H1 (cell line): Measurements from ENCODE around the gene THAP5. TPM values are rescaled to one million over a fixed set of nuclear protein-coding genes. Genes with fewer than 3 reads are reported as not detected.

Experiments used
- CTCF ChIA-PET: fragments of 300-600 bp; sonication (Branson Sonifier 250); formaldehyde crosslinking; loops from one replicate; lab custom pipeline; 2021; ENCODE audit not compliant: partially characterized antibody; lab: Charles Lee
- POLR2A ChIA-PET: fragments of 300-600 bp; sonication (Branson Sonifier 250); formaldehyde crosslinking; loops from one replicate; lab custom pipeline; 2021; ENCODE audit warnings: inconsistent platforms; ENCODE audit not compliant: partially characterized antibody; lab: Charles Lee
- DNase-seq, 2 experiments: peaks; one replicate each; pipeline versions ENCODE4 v3.0.0 to v3.0.0-alpha.2; 2010 to 2022; ENCODE audit warnings: low spot score in 2 of 2, low read depth in 1 of 2, mixed read lengths in 1 of 2
- FAIRE-seq: peaks from 2 replicates; lab custom pipeline; 2011; peaks lifted over from hg19 to GRCh38; lab: Jason Lieb, UNC
- H2AFZ ChIP-seq: 2 replicates; pipeline ENCODE4 v1.8.1; 2012; ENCODE audit warnings: low read length, inconsistent platforms
- H2AK5ac ChIP-seq: 2 replicates; pipeline ENCODE4 v1.6.1; 2013; ENCODE audit warnings: low read depth, low read length
- H2BK120ac ChIP-seq: replicated peaks from 2 replicates; pipeline ENCODE3; 2013; ENCODE audit warnings: low read depth, low read length, inconsistent platforms
- H2BK12ac ChIP-seq: 2 replicates; pipeline ENCODE4 v1.6.1; 2013; ENCODE audit warnings: low read depth, low read length
- H2BK15ac ChIP-seq: 2 replicates; pipeline ENCODE4 v1.6.1; 2013; ENCODE audit warnings: low read length
- H2BK20ac ChIP-seq: 2 replicates; pipeline ENCODE4 v1.6.1; 2013; ENCODE audit warnings: low read length
- H2BK5ac ChIP-seq: 2 replicates; pipeline ENCODE4 v1.6.1; 2013; ENCODE audit warnings: low read depth, low read length
- H3K14ac ChIP-seq: 2 replicates; pipeline ENCODE4 v1.6.1; 2013; ENCODE audit warnings: inconsistent platforms; ENCODE audit not compliant: insufficient read length
- H3K18ac ChIP-seq: 2 replicates; pipeline ENCODE4 v1.6.1; 2013; ENCODE audit warnings: low read length; ENCODE audit errors: extremely low read depth
- H3K23ac ChIP-seq: 2 replicates; pipeline ENCODE4 v1.6.1; 2013; ENCODE audit warnings: inconsistent platforms; ENCODE audit not compliant: insufficient read length
- H3K23me2 ChIP-seq: 2 replicates; pipeline ENCODE4 v1.6.1; 2013; ENCODE audit warnings: low read depth, low read length
- H3K27ac ChIP-seq: 2 replicates; pipeline ENCODE4 v1.6.1; 2011; ENCODE audit warnings: low read depth, low read length, inconsistent platforms
- H3K27me3 ChIP-seq, 4 experiments: replicated peaks in 1 of 4; 1 replicate in 1 of 4; 2 replicates in 3 of 4; pipeline versions ENCODE4 v1.6.1 to v1.8.1; 2011 to 2013; ENCODE audit warnings: low read length in 3 of 4, mild to moderate bottlenecking in 3 of 4, inconsistent platforms in 2 of 4, mixed read lengths in 2 of 4, moderate library complexity in 1 of 4; ENCODE audit not compliant: control insufficient read depth in 3 of 4, insufficient read depth in 3 of 4; ENCODE audit errors: extremely low read depth in 1 of 4
- H3K36me3 ChIP-seq, 4 experiments: 2 replicates each; pipeline versions ENCODE4 v1.6.1 to v1.8.1; 2011 to 2013; ENCODE audit warnings: mild to moderate bottlenecking in 4 of 4, low read length in 3 of 4, moderate library complexity in 2 of 4, control low read depth in 1 of 4, inconsistent platforms in 1 of 4; ENCODE audit not compliant: insufficient read depth in 4 of 4, control insufficient read depth in 2 of 4
- H3K4ac ChIP-seq: replicated peaks from 2 replicates; pipeline ENCODE3; 2013; ENCODE audit warnings: low read length, low read depth, mixed read lengths, inconsistent platforms; ENCODE audit not compliant: insufficient read length
- H3K4me1 ChIP-seq, 4 experiments: replicated peaks in 1 of 4; 1 replicate in 1 of 4; 2 replicates in 3 of 4; pipeline versions ENCODE4 v1.6.1 to v1.8.1; 2011 to 2013; ENCODE audit warnings: low read length in 3 of 4, inconsistent platforms in 2 of 4, mixed read lengths in 1 of 4; ENCODE audit not compliant: insufficient read depth in 4 of 4, control insufficient read depth in 3 of 4
- H3K4me2 ChIP-seq, 2 experiments: 2 replicates each; pipeline versions ENCODE4 v1.6.1 to v1.8.1; 2011 to 2013; ENCODE audit warnings: low read depth in 2 of 2, low read length in 2 of 2, control low read depth in 1 of 2, inconsistent platforms in 1 of 2, mild to moderate bottlenecking in 1 of 2; ENCODE audit not compliant: insufficient read depth in 1 of 2
- H3K4me3 ChIP-seq, 4 experiments: fragments of 200-600, 300-600 bp in 1 of 4; sonication (generic), shearing (Covaris generic), sonication (Bioruptor Twin) in 1 of 4; 2 replicates each; pipeline versions ENCODE4 v1.5.1 to v1.8.1; 2011 to 2016; ENCODE audit warnings: low read length in 4 of 4, low read depth in 3 of 4, control low read depth in 2 of 4, inconsistent platforms in 2 of 4, mild to moderate bottlenecking in 2 of 4, mixed read lengths in 1 of 4, moderate library complexity in 1 of 4; ENCODE audit not compliant: insufficient read depth in 2 of 4; ENCODE audit errors: extremely low read depth in 1 of 4
- H3K56ac ChIP-seq: replicated peaks from 2 replicates; pipeline ENCODE3; 2013; ENCODE audit warnings: low read depth, mild to moderate bottlenecking, mixed read lengths, low read length, inconsistent platforms; ENCODE audit not compliant: insufficient read length
- H3K79me1 ChIP-seq: 2 replicates; pipeline ENCODE4 v1.6.1; 2013; ENCODE audit warnings: low read depth, low read length, control low read depth
- H3K79me2 ChIP-seq, 2 experiments: 2 replicates each; pipeline versions ENCODE4 v1.6.1 to v1.8.1; 2012 to 2013; ENCODE audit warnings: low read length in 2 of 2, mild to moderate bottlenecking in 2 of 2, inconsistent platforms in 1 of 2; ENCODE audit not compliant: insufficient read depth in 2 of 2, control insufficient read depth in 1 of 2
- H3K9ac ChIP-seq, 4 experiments: replicated peaks in 1 of 4; 1 replicate in 1 of 4; 2 replicates in 3 of 4; pipeline versions ENCODE4 v1.6.1 to v1.8.1; 2011 to 2013; ENCODE audit warnings: low read depth in 3 of 4, low read length in 3 of 4, control low read depth in 2 of 4, mild to moderate bottlenecking in 2 of 4, moderate library complexity in 2 of 4, inconsistent platforms in 1 of 4; ENCODE audit errors: extremely low read depth in 1 of 4
- H3K9me3 ChIP-seq, 2 experiments: 2 replicates each; pipeline versions ENCODE4 v1.6.1 to v1.8.1; 2012 to 2013; ENCODE audit warnings: mild to moderate bottlenecking in 2 of 2, moderate library complexity in 2 of 2, control low read depth in 1 of 2, inconsistent platforms in 1 of 2, low read depth in 1 of 2, low read length in 1 of 2, mixed read lengths in 1 of 2; ENCODE audit not compliant: insufficient read depth in 2 of 2
- H4K20me1 ChIP-seq, 2 experiments: replicated peaks in 1 of 2; 2 replicates each; pipeline versions ENCODE3 to v1.8.1; 2011 to 2013; ENCODE audit warnings: inconsistent platforms in 2 of 2, low read length in 2 of 2, mild to moderate bottlenecking in 1 of 2; ENCODE audit not compliant: insufficient read depth in 2 of 2, control insufficient read depth in 1 of 2
- H4K5ac ChIP-seq: 2 replicates; pipeline ENCODE4 v1.6.1; 2013; ENCODE audit warnings: low read length, low read depth, mixed read lengths, inconsistent platforms; ENCODE audit not compliant: insufficient read length
- H4K8ac ChIP-seq: 2 replicates; pipeline ENCODE4 v1.8.0; 2013; ENCODE audit warnings: mild to moderate bottlenecking, moderate library complexity, low read length, inconsistent platforms; ENCODE audit not compliant: insufficient read depth; ENCODE audit errors: extremely low read depth
- H4K91ac ChIP-seq: replicated peaks from 2 replicates; pipeline ENCODE3; 2013; ENCODE audit warnings: low read length, mixed read lengths, inconsistent platforms; ENCODE audit not compliant: insufficient read length
- BCL11A ChIP-seq, 2 experiments: IDR thresholded peaks; one replicate each; pipeline ENCODE4 v1.6.1; 2011; ENCODE audit warnings: low read depth in 2 of 2, low read length in 2 of 2, mild to moderate bottlenecking in 2 of 2
- CREB1 ChIP-seq: IDR thresholded peaks from 2 replicates; pipeline ENCODE4 v1.6.1; 2012; ENCODE audit warnings: inconsistent platforms
- FOSL1 ChIP-seq: IDR thresholded peaks from 2 replicates; pipeline ENCODE4 v1.6.1; 2011; ENCODE audit warnings: mild to moderate bottlenecking, low read depth, low read length, moderate library complexity; ENCODE audit not compliant: insufficient read depth
- HDAC2 ChIP-seq, 2 experiments: fragments of 300-600 bp in 1 of 2; sonication (generic) in 1 of 2; IDR thresholded peaks; 2 replicates each; pipeline ENCODE4 v1.6.1; 2011 to 2012; ENCODE audit warnings: low read depth in 2 of 2, low read length in 2 of 2, mild to moderate bottlenecking in 2 of 2, moderate library complexity in 2 of 2, borderline replicate concordance in 1 of 2, inconsistent platforms in 1 of 2
- JUND ChIP-seq: IDR thresholded peaks from 2 replicates; pipeline ENCODE4 v1.6.1; 2011; ENCODE audit warnings: mild to moderate bottlenecking, improper control_type of control experiment, low read length
- KDM4A ChIP-seq: IDR thresholded peaks from one replicate; pipeline ENCODE4 v1.7.1; 2012; ENCODE audit warnings: low read depth, mild to moderate bottlenecking, moderate library complexity, low read length, inconsistent platforms; ENCODE audit not compliant: severe bottlenecking
- NANOG ChIP-seq: IDR thresholded peaks from 2 replicates; pipeline ENCODE4 v1.6.1; 2011; ENCODE audit warnings: low read length, low read depth, mild to moderate bottlenecking, inconsistent platforms; ENCODE audit not compliant: insufficient read depth, poor library complexity, severe bottlenecking
- RFX5 ChIP-seq: IDR thresholded peaks from 2 replicates; pipeline ENCODE4 v1.6.1; 2011; ENCODE audit warnings: low read depth, low read length, improper control_type of control experiment, borderline replicate concordance
- SIN3A ChIP-seq, 2 experiments: IDR thresholded peaks in 1 of 2; conservative IDR thresholded peaks in 1 of 2; 2 replicates each; pipeline ENCODE4 v1.6.1; 2011 to 2012; ENCODE audit warnings: low read length in 2 of 2, improper control_type of control experiment in 1 of 2, low read depth in 1 of 2, mild to moderate bottlenecking in 1 of 2
- SP1 ChIP-seq: IDR thresholded peaks from 2 replicates; pipeline ENCODE4 v1.6.1; 2011; ENCODE audit warnings: low read depth, low read length
- WGBS, 2 experiments: shearing (Covaris generic) in 1 of 2; methylation state at CpG; one replicate each; pipeline versions ENCODE4 v1.1.6 to v1.1.7; 2013 to 2015; ENCODE audit warnings: low lambda C conversion rate in 2 of 2, mixed read lengths in 2 of 2, inconsistent platforms in 1 of 2, low coverage in 1 of 2, missing lambda C conversion rate in 1 of 2; ENCODE audit not compliant: insufficient replicate concordance in 2 of 2, insufficient coverage in 1 of 2, insufficient read length in 1 of 2; ENCODE audit errors: extremely low coverage in 1 of 2, missing lambda C conversion rate in 1 of 2; 5-methylcytosine and 5-hydroxymethylcytosine counted together
- polyA plus RNA-seq, 7 experiments: library from polyadenylated mRNA; depleted of rRNA in 3 of 7; stranded (reverse) in 5 of 7; unstranded in 2 of 7; fragments of >200 nt in 5 of 7; fragments of 200-250 nt in 2 of 7; gene quantifications; 1 replicate in 5 of 7; 2 replicates in 1 of 7; 4 replicates in 1 of 7; pipeline versions ENCODE4 v1.2.1 to v1.2.3, GENCODE V29; 2011 to 2013; ENCODE audit warnings: missing spikeins in 2 of 7, mixed read lengths in 2 of 7
- total RNA-seq: library from RNA; stranded (reverse); fragmentation: NEBNext Ultra II Directional; extraction: Animal tissue kit (Norgen Biotek cat#: 25700); gene quantifications from 2 replicates; pipeline ENCODE4 v1.2.1, GENCODE V29; 2021

The THAP5 gene
- total and polyA plus RNA-seq, 2 of the 8 experiments (the other 6 are each of a cell fraction or from before 2014, with no cell fraction given): 3.9 to 24.2 TPM

GRCh38 chr7:108598153-108598552, 28.6 kb upstream of the THAP5 start:
- no peak overlapping the region for H2BK15ac ChIP-seq
- no peak overlapping the region for H3K4me3 ChIP-seq
- no peak overlapping the region for H3K56ac ChIP-seq
- H2AFZ ChIP-seq: no peak overlapping the region
- WGBS, 2 experiments: 82% methylated on average over 2 of the region's 2 CpGs; no CpG with 5 or more reads in 1 of the 2 experiments
- no peak overlapping the region for H2AK5ac ChIP-seq
- no peaks in the 10 kb centered on the region for H3K23me2 ChIP-seq
- H3K9me3 ChIP-seq: no peaks in the 10 kb centered on the region
- FAIRE-seq (no peak), DNase-seq (no peak)
- TF ChIP-seq HDAC2 (IDR thresholded peaks at IDR 0.05; ENCODE audit: borderline replicate concordance in 1 of 2, low read depth in 2 of 2, low read length in 2 of 2): no peak
- no peak for TF ChIP-seq CREB1
- no peak for TF ChIP-seq NANOG
- no peak for TF ChIP-seq SIN3A (conservative IDR thresholded peaks at IDR 0.05 in 1 of 2, IDR thresholded peaks at IDR 0.05 in 1 of 2; ENCODE audit: low read depth in 1 of 2, low read length in 2 of 2)
- no peak for TF ChIP-seq BCL11A (IDR thresholded peaks at IDR 0.05; ENCODE audit: low read depth in 2 of 2, low read length in 2 of 2)
- TF ChIP-seq KDM4A: no peak
- no peak for TF ChIP-seq SP1
- no peak for TF ChIP-seq RFX5
- TF ChIP-seq JUND: no peak
- TF ChIP-seq FOSL1: no peak
- no peaks in the 10 kb centered on the region for H3K27me3 ChIP-seq
- POLR2A ChIA-PET: no interaction called here
- no peak overlapping the region for H3K18ac ChIP-seq
- no peaks in the 10 kb centered on the region for H3K79me1 ChIP-seq
- H2BK20ac ChIP-seq: no peak overlapping the region
- no peak overlapping the region for H4K8ac ChIP-seq
- CTCF ChIA-PET: no interaction called here
- no peak overlapping the region for H3K27ac ChIP-seq
- H4K91ac ChIP-seq: no peak overlapping the region
- no peak overlapping the region for H3K4ac ChIP-seq
- no peak overlapping the region for H2BK12ac ChIP-seq
- no peak overlapping the region for H2BK5ac ChIP-seq
- no peak overlapping the region for H3K9ac ChIP-seq
- no peaks in the 10 kb centered on the region for H3K79me2 ChIP-seq
- H3K14ac ChIP-seq: no peak overlapping the region
- H3K36me3 ChIP-seq: no peaks in the 10 kb centered on the region
- no peak overlapping the region for H4K5ac ChIP-seq
- no peak overlapping the region for H3K4me2 ChIP-seq
- peaks cover 0 to 3% (median 1%) of the 10 kb centered on the region in 4 experiments; a peak in 4 of 7 replicates for H3K4me1 ChIP-seq
- H3K23ac ChIP-seq: no peak overlapping the region
- no peaks in the 10 kb centered on the region for H4K20me1 ChIP-seq
- H2BK120ac ChIP-seq: no peak overlapping the region
